ENCODE results near the gene RAD51B. TPM values are rescaled to one million over a fixed set of nuclear protein-coding genes. Genes with fewer than 3 reads are reported as not detected.

The RAD51B gene
- total and polyA plus RNA-seq, 2 experiments from 2014 or later, result 10.1 to 18.0 TPM

- Histone ChIP-seq H2AFZ (no peak overlapping the region), H3K36me3 (replicated peaks; ENCODE audit: insufficient read depth, low read depth) (no peaks in the 10 kb centered on the region), H3K79me2 (no peaks in the 10 kb centered on the region), H3K9me3 (ENCODE audit: low read depth) (no peaks in the 10 kb centered on the region), H3K27ac (peak overlapping the region; percentile 84), H3K4me1 (ENCODE audit: insufficient read depth) (peaks cover 47% of the 10 kb centered on the region), H3K4me3 (no peak overlapping the region), H3K4me2 (peak overlapping the region; percentile 52), H3K27me3 (no peaks in the 10 kb centered on the region), H3K9me2 (replicated peaks; ENCODE audit: insufficient read depth) (no peaks in the 10 kb centered on the region), H4K20me1 (ENCODE audit: insufficient read depth, poor library complexity, severe bottlenecking) (no peaks in the 10 kb centered on the region)
- peak; percentile 79 for DNase-seq (ENCODE audit: low spot score)
- no peak for TF ChIP-seq CTCF (IDR thresholded peaks at IDR 0.05; ENCODE audit: poor library complexity)
- no peak for TF ChIP-seq EZH2phosphoT487 (IDR thresholded peaks at IDR 0.05; ENCODE audit: low read depth, severe bottlenecking, unreplicated experiment)
- TF ChIP-seq EZH2 (IDR thresholded peaks at IDR 0.05; ENCODE audit: borderline replicate concordance), result no peak
- 25% methylated on average over 7 of the region's 7 CpGs for WGBS (ENCODE audit: low lambda C conversion rate, missing lambda C conversion rate)
Measured at GRCh38 chr14:68392393-68393141, 573.0 kb downstream of the RAD51B start.

GRCh38 chr14:68393259-68393658, 573.7 kb downstream of the RAD51B start:
- peak overlapping the region; percentile 84 for H3K27ac ChIP-seq
- TF ChIP-seq CTCF (IDR thresholded peaks at IDR 0.05; ENCODE audit: poor library complexity) (no peak), EZH2phosphoT487 (IDR thresholded peaks at IDR 0.05; ENCODE audit: low read depth, severe bottlenecking, unreplicated experiment) (no peak), EZH2 (IDR thresholded peaks at IDR 0.05; ENCODE audit: borderline replicate concordance) (no peak)

GRCh38 chr14:68394118-68394763, 574.7 kb downstream of the RAD51B start:
- H3K4me1 ChIP-seq (ENCODE audit: insufficient read depth), result peaks cover 60% of the 10 kb centered on the region

More at GRCh38 chr14:68393259-68393658, 573.7 kb downstream of the RAD51B start:
- Histone ChIP-seq H3K79me2 (no peaks in the 10 kb centered on the region), H3K9me3 (ENCODE audit: low read depth) (no peaks in the 10 kb centered on the region), H2AFZ (no peak overlapping the region), H3K36me3 (replicated peaks; ENCODE audit: insufficient read depth, low read depth) (no peaks in the 10 kb centered on the region), H3K27me3 (no peaks in the 10 kb centered on the region), H3K4me1 (ENCODE audit: insufficient read depth) (peaks cover 52% of the 10 kb centered on the region), H4K20me1 (ENCODE audit: insufficient read depth, poor library complexity, severe bottlenecking) (no peaks in the 10 kb centered on the region), H3K4me2 (peak overlapping the region; percentile 52), H3K9me2 (replicated peaks; ENCODE audit: insufficient read depth) (no peaks in the 10 kb centered on the region), H3K4me3 (no peak overlapping the region)
- WGBS (ENCODE audit: low lambda C conversion rate, missing lambda C conversion rate), result 62% methylated on average over 7 of the region's 7 CpGs
- no peak for DNase-seq (ENCODE audit: low spot score)

More at GRCh38 chr14:68394118-68394763, 574.7 kb downstream of the RAD51B start:
- Histone ChIP-seq H3K9me3 (ENCODE audit: low read depth) (no peaks in the 10 kb centered on the region), H3K79me2 (no peaks in the 10 kb centered on the region), H4K20me1 (ENCODE audit: insufficient read depth, poor library complexity, severe bottlenecking) (no peaks in the 10 kb centered on the region), H3K27me3 (no peaks in the 10 kb centered on the region), H3K4me2 (no peak overlapping the region), H2AFZ (no peak overlapping the region), H3K27ac (peak overlapping the region; percentile 84), H3K36me3 (replicated peaks; ENCODE audit: insufficient read depth, low read depth) (no peaks in the 10 kb centered on the region), H3K9me2 (replicated peaks; ENCODE audit: insufficient read depth) (no peaks in the 10 kb centered on the region), H3K4me3 (no peak overlapping the region)
- TF ChIP-seq EZH2phosphoT487 (IDR thresholded peaks at IDR 0.05; ENCODE audit: low read depth, severe bottlenecking, unreplicated experiment) (no peak), CTCF (IDR thresholded peaks at IDR 0.05; ENCODE audit: poor library complexity) (no peak)
- WGBS (ENCODE audit: low lambda C conversion rate, missing lambda C conversion rate), result 66% methylated on average over 6 of the region's 6 CpGs
- DNase-seq (ENCODE audit: low spot score), result no peak

All from hepatocyte (in vitro differentiated cells).